GM12878 (cell line): ENCODE data around the gene UST. TPM values are rescaled to one million over a fixed set of nuclear protein-coding genes. Genes with fewer than 3 reads are reported as not detected.

ENCODE experiments used
- ATAC-seq: fragments of 200-7000 bp; cut with Tn5 transposase; 3 replicates; pipeline ENCODE4 v1.9.1; 2020; ENCODE audit warnings: mild to moderate bottlenecking, moderate library complexity
- BruUV-seq: library from RNA; stranded (reverse); fragments of 400-500 nt; replicated peaks from 2 replicates; lab custom pipeline; 2021; lab: Mats Ljungman, UMichigan
- CTCF ChIA-PET: fragments of 300-600 bp; sonication (Branson Sonifier 250); formaldehyde crosslinking; extraction: SDS; loops from one replicate; lab custom pipeline; 2021; ENCODE audit warnings: inconsistent platforms; lab: Yijun Ruan, JAX
- POLR2A ChIA-PET: fragments of 350-600 bp; formaldehyde crosslinking; extraction: SDS; loops from one replicate; lab custom pipeline; 2021; ENCODE audit warnings: inconsistent platforms; lab: Charles Lee
- RAD21 ChIA-PET: fragments of 300-600 bp; sonication (Branson Sonifier 250); formaldehyde crosslinking; loops from one replicate; lab custom pipeline; 2023; ENCODE audit warnings: antibody characterized with exemption; ENCODE audit not compliant: unreplicated experiment; lab: Charles Lee
- SMC1A ChIA-PET: fragments of 300-600 bp; sonication (Branson Sonifier 250); formaldehyde crosslinking; loops from one replicate; lab custom pipeline; 2023; ENCODE audit not compliant: unreplicated experiment, uncharacterized antibody; lab: Charles Lee
- DNase-seq: peaks from one replicate; pipeline ENCODE4 v3.0.0-alpha.2; 2011; ENCODE audit warnings: low read depth, low spot score
- FAIRE-seq: peaks from 3 replicates; lab custom pipeline; 2011; peaks lifted over from hg19 to GRCh38; lab: Jason Lieb, UNC
- H2AFZ ChIP-seq: 2 replicates; pipeline ENCODE4 v1.6.0; 2011; ENCODE audit warnings: low read depth, low read length, control low read depth; ENCODE audit not compliant: control insufficient read depth
- H3K27ac ChIP-seq: 2 replicates; pipeline ENCODE4 v1.5.1; 2011; ENCODE audit warnings: control low read depth; ENCODE audit not compliant: control insufficient read depth, insufficient read depth
- H3K27me3 ChIP-seq, 2 experiments: replicated peaks in 1 of 2; 2 replicates each; pipeline versions ENCODE4 v1.6.0 to v1.6.1; 2011; ENCODE audit warnings: low read length in 1 of 2; ENCODE audit not compliant: control insufficient read depth in 2 of 2, insufficient read depth in 2 of 2
- H3K36me3 ChIP-seq, 2 experiments: 2 replicates each; pipeline ENCODE4 v1.5.1; 2011; ENCODE audit warnings: low read length in 1 of 2; ENCODE audit not compliant: control insufficient read depth in 2 of 2, insufficient read depth in 2 of 2
- H3K4me1 ChIP-seq: 2 replicates; pipeline ENCODE4 v1.6.1; 2011; ENCODE audit warnings: mild to moderate bottlenecking, low read length, moderate library complexity, mixed read lengths; ENCODE audit not compliant: control insufficient read depth, insufficient read depth
- H3K4me2 ChIP-seq: 2 replicates; pipeline ENCODE4 v1.6.0; 2011; ENCODE audit warnings: control low read depth; ENCODE audit not compliant: control insufficient read depth, insufficient read depth
- H3K4me3 ChIP-seq: fragments of 200-600 bp; sonication (generic); 2 replicates; pipeline ENCODE4 v1.5.1; 2016
- H3K79me2 ChIP-seq: 2 replicates; pipeline ENCODE4 v1.6.0; 2011; ENCODE audit warnings: low read length; ENCODE audit not compliant: control insufficient read depth, insufficient read depth
- H3K9ac ChIP-seq: 2 replicates; pipeline ENCODE4 v1.8.0; 2011; ENCODE audit warnings: low read length, control low read depth, mixed read lengths; ENCODE audit not compliant: control insufficient read depth, insufficient read depth
- H3K9me3 ChIP-seq: replicated peaks from 3 replicates; pipeline ENCODE4 v1.5.1; 2011; ENCODE audit warnings: mild to moderate bottlenecking, low read length; ENCODE audit not compliant: control insufficient read depth, insufficient read depth
- H4K20me1 ChIP-seq: 2 replicates; pipeline ENCODE4 v1.6.0; 2011; ENCODE audit not compliant: control insufficient read depth, insufficient read depth
- LARP7 ChIP-seq: fragments of 450-650 bp; IDR thresholded peaks from 2 replicates; pipeline ENCODE4 v1.6.1; 2017; ENCODE audit warnings: mild to moderate bottlenecking
- NFIC ChIP-seq: IDR thresholded peaks from 2 replicates; pipeline ENCODE4 v1.6.1; 2012; ENCODE audit warnings: low read depth, mild to moderate bottlenecking, inconsistent platforms, low read length, moderate library complexity
- POLR2AphosphoS5 ChIP-seq: IDR thresholded peaks from 2 replicates; pipeline ENCODE4 v1.6.1; 2011; ENCODE audit warnings: mild to moderate bottlenecking, low read length, inconsistent platforms
- SMAD1 ChIP-seq: fragments of 450-650 bp; IDR thresholded peaks from 2 replicates; pipeline ENCODE4 v1.6.1; 2018; ENCODE audit warnings: mild to moderate bottlenecking, low read depth; ENCODE audit not compliant: partially characterized antibody
- ZNF274 ChIP-seq: IDR thresholded peaks from one replicate; pipeline ENCODE4 v1.8.0; 2011; ENCODE audit not compliant: insufficient read length, insufficient read depth
- in situ Hi-C: fragments of 300-500 bp; cut with MboI; formaldehyde crosslinking; loops from 9 replicates; pipeline ENCODE4 v1.14.3; 2018; ENCODE audit warnings: mixed read lengths
- intact Hi-C: fragments of 100-400 bp; cut with micrococcal nuclease; formaldehyde crosslinking; loops from one replicate; pipeline ENCODE4 v1.14.2; 2022; ENCODE audit not compliant: unreplicated experiment
- polyA plus RNA-seq, 11 experiments: library from polyadenylated mRNA; depleted of rRNA in 4 of 11; unstranded in 6 of 11; stranded (reverse) in 5 of 11; fragments of >200 nt; fragmentation: Nextera tagmentation in 4 of 11; fragmentation: Illumina TruSeq in 1 of 11; extraction: Ambion mirVana in 4 of 11; extraction: Trizol in 1 of 11; gene quantifications; 1 replicate in 1 of 11; 2 replicates in 10 of 11; pipeline versions ENCODE4 v1.2.1 to v1.2.3, GENCODE V29; 2011 to 2016; ENCODE audit warnings: inconsistent platforms in 2 of 11, missing spikeins in 2 of 11, low read depth in 1 of 11
- total RNA-seq, 4 experiments: library from RNA; depleted of rRNA in 3 of 4; stranded (reverse); fragments of >200 nt in 3 of 4; fragmentation: Illumina TruSeq in 1 of 4; extraction: Trizol in 1 of 4; gene quantifications; 2 replicates each; pipeline versions ENCODE4 v1.2.1 to v1.2.3, GENCODE V29; 2013 to 2021
- TF ChIP-seq, protein P1 (sequence below): fragments of 450-650 bp; IDR thresholded peaks from 2 replicates; pipeline ENCODE4 v1.6.1; 2017; ENCODE audit warnings: mild to moderate bottlenecking, moderate library complexity
- TF ChIP-seq, protein P2 (sequence below): IDR thresholded peaks from 2 replicates; pipeline ENCODE4 v1.6.1; 2011; ENCODE audit warnings: mild to moderate bottlenecking, low read depth, low read length, moderate library complexity; ENCODE audit not compliant: insufficient replicate concordance
- TF ChIP-seq, protein P3 (sequence below): IDR thresholded peaks from 2 replicates; pipeline ENCODE4 v1.6.1; 2011; ENCODE audit warnings: low read depth, mild to moderate bottlenecking, low read length, moderate library complexity, borderline replicate concordance; ENCODE audit errors: extremely low read depth
- TF ChIP-seq, protein P4 (sequence below): fragments of 450-650 bp; IDR thresholded peaks from 2 replicates; pipeline ENCODE4 v1.6.1; 2018; ENCODE audit warnings: borderline replicate concordance, mild to moderate bottlenecking; ENCODE audit not compliant: partially characterized antibody

Gene UST
- total and polyA plus RNA-seq, 10 of the 15 experiments (the other 5 are each of a cell fraction or from before 2014, with no cell fraction given) = 0.74 to 43.3 (median 2.2) TPM

DNA sequence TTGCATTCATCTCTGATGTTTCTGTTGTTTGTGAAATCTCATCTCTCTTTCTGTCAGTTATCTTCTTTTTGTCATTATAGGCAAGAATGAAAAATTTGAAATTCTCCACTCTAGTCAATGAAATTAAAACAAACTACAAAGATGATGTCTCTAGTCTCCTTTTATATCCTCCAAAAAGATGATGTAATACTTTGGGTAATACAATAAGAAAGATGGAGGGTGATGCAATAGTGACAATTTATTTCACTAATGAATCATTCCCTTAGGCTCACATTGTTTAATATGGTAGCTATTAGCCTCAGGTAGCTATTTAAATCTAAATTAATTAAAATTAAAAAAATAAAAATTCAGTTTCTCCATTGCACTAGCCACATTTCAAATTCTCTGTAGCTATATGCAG is 145.4 kb downstream of the UST start:
- intact Hi-C loops = no loop called here
- no peak for ATAC-seq

More for the DNA sequence above, 145.4 kb downstream of the UST start:
- RAD21 ChIA-PET = no interaction called here
- no peak for FAIRE-seq
- Histone ChIP-seq H3K9ac (no peak overlapping the region), H3K27ac (no peak overlapping the region), H3K9me3 (no peaks in the 10 kb centered on the region), H3K4me2 (no peak overlapping the region), H3K4me3 (no peak overlapping the region), H2AFZ (no peak overlapping the region), H3K79me2 (no peaks in the 10 kb centered on the region), H4K20me1 (no peaks in the 10 kb centered on the region), H3K27me3 (no peaks in the 10 kb centered on the region), H3K36me3 (no peaks in the 10 kb centered on the region), H3K4me1 (no peaks in the 10 kb centered on the region)
- DNase-seq = no peak
- CTCF ChIA-PET = no interaction called here
- SMC1A ChIA-PET = interaction anchor here (1.4 to 1.6 kb wide), 4 partner anchors 8 to 131 kb away, joined by 3 to 4 read pairs (median 3); no protein-coding TSS in a partner anchor
- in situ Hi-C loops = no loop called here
- no TSS peak for BruUV-seq
- POLR2A ChIA-PET = no interaction called here
- TF ChIP-seq POLR2AphosphoS5 (no peak), ZNF274 (no peak), SMAD1 (no peak), NFIC (no peak), LARP7 (no peak)
- TF ChIP-seq, protein P1, sequence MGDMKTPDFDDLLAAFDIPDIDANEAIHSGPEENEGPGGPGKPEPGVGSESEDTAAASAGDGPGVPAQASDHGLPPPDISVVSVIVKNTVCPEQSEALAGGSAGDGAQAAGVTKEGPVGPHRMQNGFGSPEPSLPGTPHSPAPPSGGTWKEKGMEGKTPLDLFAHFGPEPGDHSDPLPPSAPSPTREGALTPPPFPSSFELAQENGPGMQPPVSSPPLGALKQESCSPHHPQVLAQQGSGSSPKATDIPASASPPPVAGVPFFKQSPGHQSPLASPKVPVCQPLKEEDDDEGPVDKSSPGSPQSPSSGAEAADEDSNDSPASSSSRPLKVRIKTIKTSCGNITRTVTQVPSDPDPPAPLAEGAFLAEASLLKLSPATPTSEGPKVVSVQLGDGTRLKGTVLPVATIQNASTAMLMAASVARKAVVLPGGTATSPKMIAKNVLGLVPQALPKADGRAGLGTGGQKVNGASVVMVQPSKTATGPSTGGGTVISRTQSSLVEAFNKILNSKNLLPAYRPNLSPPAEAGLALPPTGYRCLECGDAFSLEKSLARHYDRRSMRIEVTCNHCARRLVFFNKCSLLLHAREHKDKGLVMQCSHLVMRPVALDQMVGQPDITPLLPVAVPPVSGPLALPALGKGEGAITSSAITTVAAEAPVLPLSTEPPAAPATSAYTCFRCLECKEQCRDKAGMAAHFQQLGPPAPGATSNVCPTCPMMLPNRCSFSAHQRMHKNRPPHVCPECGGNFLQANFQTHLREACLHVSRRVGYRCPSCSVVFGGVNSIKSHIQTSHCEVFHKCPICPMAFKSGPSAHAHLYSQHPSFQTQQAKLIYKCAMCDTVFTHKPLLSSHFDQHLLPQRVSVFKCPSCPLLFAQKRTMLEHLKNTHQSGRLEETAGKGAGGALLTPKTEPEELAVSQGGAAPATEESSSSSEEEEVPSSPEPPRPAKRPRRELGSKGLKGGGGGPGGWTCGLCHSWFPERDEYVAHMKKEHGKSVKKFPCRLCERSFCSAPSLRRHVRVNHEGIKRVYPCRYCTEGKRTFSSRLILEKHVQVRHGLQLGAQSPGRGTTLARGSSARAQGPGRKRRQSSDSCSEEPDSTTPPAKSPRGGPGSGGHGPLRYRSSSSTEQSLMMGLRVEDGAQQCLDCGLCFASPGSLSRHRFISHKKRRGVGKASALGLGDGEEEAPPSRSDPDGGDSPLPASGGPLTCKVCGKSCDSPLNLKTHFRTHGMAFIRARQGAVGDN = no peak
- TF ChIP-seq, protein P2, sequence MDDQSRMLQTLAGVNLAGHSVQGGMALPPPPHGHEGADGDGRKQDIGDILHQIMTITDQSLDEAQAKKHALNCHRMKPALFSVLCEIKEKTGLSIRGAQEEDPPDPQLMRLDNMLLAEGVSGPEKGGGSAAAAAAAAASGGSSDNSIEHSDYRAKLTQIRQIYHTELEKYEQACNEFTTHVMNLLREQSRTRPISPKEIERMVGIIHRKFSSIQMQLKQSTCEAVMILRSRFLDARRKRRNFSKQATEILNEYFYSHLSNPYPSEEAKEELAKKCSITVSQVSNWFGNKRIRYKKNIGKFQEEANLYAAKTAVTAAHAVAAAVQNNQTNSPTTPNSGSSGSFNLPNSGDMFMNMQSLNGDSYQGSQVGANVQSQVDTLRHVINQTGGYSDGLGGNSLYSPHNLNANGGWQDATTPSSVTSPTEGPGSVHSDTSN = no peak
- TF ChIP-seq, protein P3, sequence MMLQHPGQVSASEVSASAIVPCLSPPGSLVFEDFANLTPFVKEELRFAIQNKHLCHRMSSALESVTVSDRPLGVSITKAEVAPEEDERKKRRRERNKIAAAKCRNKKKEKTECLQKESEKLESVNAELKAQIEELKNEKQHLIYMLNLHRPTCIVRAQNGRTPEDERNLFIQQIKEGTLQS = no peak
- TF ChIP-seq, protein P4, sequence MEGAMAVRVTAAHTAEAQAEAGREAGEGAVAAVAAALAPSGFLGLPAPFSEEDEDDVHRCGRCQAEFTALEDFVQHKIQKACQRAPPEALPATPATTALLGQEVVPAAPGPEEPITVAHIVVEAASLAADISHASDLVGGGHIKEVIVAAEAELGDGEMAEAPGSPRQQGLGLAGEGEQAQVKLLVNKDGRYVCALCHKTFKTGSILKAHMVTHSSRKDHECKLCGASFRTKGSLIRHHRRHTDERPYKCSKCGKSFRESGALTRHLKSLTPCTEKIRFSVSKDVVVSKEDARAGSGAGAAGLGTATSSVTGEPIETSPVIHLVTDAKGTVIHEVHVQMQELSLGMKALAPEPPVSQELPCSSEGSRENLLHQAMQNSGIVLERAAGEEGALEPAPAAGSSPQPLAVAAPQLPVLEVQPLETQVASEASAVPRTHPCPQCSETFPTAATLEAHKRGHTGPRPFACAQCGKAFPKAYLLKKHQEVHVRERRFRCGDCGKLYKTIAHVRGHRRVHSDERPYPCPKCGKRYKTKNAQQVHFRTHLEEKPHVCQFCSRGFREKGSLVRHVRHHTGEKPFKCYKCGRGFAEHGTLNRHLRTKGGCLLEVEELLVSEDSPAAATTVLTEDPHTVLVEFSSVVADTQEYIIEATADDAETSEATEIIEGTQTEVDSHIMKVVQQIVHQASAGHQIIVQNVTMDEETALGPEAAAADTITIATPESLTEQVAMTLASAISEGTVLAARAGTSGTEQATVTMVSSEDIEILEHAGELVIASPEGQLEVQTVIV = no peak
